WI38 (cell line): ENCODE measurements around the gene ENOX2.

Experiments used
- H3K4me3 ChIP-seq: 2 replicates; pipeline ENCODE4 v1.5.1; 2011; ENCODE audit warnings: low read depth, mild to moderate bottlenecking, control low read depth, low read length
- TF ChIP-seq, protein P1 (sequence below): IDR thresholded peaks from 2 replicates; pipeline ENCODE4 v1.5.1; 2012; ENCODE audit warnings: low read depth, mild to moderate bottlenecking, control low read depth, low read length

The ENOX2 gene

DNA sequence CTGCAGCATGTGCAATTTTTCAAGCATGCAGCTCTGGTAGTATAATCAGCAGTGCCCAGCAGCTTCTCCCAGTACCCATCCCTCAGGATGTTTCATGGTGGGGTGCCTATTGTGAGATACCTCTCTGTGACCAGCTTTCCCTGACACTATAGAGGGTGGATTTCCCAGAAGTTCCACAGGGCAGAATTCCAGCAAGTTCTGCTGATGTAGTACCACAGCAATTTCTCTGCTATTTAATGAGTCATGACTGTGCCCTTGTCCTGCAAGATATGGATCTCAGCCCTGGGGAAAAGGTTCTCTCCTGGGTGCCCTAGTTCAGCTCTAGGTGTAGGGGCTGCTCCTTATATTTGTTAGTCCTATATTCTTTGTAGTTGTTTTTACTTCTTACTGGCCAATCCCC lies 174.8 kb downstream of the ENOX2 start:
- H3K4me3 ChIP-seq, result no peak overlapping the region
- TF ChIP-seq, protein P1, sequence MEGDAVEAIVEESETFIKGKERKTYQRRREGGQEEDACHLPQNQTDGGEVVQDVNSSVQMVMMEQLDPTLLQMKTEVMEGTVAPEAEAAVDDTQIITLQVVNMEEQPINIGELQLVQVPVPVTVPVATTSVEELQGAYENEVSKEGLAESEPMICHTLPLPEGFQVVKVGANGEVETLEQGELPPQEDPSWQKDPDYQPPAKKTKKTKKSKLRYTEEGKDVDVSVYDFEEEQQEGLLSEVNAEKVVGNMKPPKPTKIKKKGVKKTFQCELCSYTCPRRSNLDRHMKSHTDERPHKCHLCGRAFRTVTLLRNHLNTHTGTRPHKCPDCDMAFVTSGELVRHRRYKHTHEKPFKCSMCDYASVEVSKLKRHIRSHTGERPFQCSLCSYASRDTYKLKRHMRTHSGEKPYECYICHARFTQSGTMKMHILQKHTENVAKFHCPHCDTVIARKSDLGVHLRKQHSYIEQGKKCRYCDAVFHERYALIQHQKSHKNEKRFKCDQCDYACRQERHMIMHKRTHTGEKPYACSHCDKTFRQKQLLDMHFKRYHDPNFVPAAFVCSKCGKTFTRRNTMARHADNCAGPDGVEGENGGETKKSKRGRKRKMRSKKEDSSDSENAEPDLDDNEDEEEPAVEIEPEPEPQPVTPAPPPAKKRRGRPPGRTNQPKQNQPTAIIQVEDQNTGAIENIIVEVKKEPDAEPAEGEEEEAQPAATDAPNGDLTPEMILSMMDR, result no peak

DNA sequence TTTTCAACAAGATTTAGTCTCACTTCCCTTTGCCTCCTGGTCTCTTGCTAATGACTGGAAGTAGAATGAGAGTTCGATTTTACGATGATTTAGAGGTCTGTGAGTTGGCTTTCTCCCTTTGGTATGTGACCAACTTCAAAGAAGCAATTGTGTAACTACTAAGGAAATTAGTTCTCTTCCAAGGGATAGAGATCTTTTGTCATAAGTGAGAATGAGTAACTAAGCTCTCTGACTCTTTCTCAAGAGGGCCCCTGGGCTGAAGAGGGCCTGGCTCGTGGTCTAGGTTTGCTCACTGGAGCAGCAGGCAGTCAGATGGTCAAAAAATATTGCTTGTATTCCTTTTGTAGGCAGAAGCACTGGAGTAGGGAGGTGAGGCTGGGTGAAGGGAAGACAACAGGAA lies 176.3 kb downstream of the ENOX2 start:
- TF ChIP-seq, protein P1, result no peak
- no peak overlapping the region for H3K4me3 ChIP-seq

DNA sequence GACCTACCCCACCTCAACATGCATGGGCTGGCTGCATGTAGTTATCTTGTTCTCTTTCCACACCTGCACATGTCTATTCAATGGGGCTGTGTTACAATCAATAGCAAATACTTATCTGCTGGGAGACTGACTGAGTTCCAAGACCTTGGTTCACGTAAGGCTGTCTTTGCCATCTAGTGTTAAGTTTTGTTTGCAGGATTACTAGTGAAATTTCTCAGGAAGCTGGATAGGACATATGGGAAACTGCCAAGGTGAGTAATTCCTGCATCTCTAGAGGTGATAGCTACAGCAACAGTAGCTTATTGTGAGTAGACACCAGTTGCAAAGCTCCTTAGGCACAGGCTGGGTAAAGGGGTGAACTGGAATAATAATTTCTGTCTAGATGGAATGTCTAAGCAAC lies 177.5 kb downstream of the ENOX2 start:
- no peak overlapping the region for H3K4me3 ChIP-seq
- TF ChIP-seq, protein P1, result no peak

DNA sequence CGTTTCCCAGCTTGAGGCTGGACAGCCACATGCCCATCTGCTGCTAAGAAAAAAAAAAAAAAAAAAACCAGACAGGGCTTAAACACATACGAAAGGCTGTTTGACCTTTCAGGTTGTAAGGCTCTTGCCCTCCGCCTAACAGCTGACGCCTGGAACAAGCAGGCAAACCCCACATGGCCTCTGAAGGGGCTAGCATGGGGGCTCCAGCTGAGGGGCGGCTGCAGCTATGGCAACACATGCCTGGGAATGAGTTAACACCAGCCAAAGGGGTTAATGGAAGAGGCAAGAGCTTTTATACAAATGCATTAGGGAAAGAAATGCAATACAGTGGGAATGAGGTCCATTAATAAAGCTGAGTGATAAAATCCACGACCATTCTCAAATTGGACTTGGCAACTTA lies 183.6 kb downstream of the ENOX2 start:
- TF ChIP-seq, protein P1, result no peak
- H3K4me3 ChIP-seq, result no peak overlapping the region

DNA sequence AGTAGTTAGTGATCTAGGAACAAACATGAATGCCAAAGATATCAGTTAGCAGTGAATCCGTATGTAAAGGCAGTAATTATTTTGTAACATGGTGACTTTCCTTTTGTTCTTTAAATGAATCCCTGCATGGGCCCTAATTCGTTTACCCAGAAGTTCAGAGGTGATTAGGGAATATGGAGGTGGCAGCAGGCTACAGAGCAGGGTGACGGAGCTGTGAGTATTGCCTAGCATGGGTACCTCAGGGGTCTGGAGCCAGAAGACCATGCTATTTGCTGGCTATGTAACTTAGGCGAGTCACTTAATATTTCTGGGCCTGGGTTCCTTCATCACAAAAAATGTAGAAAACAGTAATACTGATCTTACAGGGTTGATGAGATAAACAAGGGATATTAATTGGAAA lies 184.9 kb downstream of the ENOX2 start:
- H3K4me3 ChIP-seq, result no peak overlapping the region
- TF ChIP-seq, protein P1, result no peak

DNA sequence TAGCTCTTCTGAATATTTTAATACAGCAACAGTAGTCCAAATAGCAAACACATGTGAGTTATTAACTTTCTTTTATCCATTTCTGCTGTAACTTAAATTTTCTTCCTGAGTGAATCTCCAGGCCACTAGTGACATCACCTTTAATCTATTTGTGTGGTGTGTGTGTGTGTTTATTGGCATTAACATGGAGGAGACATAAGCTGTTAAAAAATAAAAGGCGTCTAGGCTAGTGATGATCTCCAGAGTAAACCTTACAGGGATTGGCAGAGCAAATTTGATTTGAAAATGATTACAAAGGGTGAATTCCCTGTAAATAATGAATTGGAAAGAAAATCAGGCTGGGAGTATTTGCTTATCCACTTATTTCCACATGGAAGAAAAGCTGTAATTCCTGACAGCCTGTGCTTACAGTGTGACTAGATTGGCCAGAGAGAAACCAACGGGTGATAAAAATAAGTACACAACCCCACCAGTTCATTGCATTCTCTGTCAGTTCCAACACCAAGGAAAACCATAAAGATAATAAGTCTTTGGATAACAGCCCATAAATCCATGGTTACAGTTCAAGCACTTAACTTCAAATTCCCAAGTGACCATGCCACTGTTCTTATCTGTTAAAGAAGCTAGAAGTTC lies 186.1 kb downstream of the ENOX2 start:
- TF ChIP-seq, protein P1, result no peak

DNA sequence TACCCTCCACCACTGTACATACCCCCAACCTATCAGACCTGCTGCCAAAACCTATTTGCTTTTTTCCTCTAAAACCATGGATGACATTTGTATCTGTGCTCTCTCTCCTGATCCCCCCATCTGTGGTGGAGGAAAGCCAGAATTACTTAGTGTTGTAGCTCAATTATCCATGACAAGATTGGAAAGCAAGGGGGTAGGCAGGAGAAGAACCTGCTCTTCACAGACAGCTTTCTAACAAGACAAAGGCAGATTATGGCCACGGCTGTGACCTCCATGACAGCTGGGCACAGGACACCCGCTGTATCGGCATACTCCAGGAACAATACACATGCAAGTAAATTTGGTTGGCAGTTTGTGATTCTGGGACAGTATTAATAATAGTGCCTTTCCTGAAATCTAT lies 186.7 kb downstream of the ENOX2 start:
- TF ChIP-seq, protein P1, result no peak

More for the DNA sequence above, 186.1 kb downstream of the ENOX2 start:
- no peak overlapping the region for H3K4me3 ChIP-seq

More for the DNA sequence above, 186.7 kb downstream of the ENOX2 start:
- no peak overlapping the region for H3K4me3 ChIP-seq
